Measurements from ENCODE around the gene POLR3K.

Gene POLR3K

GRCh38 chr16:77273-77806, 23.9 kb upstream of the POLR3K start:
- Histone ChIP-seq H3K27ac (peak overlapping the region; percentile 61), H3K4me3 (ENCODE audit: low read depth, low read length) (peak overlapping the region; percentile 53), H3K27me3 (ENCODE audit: insufficient read depth, low read depth, severe bottlenecking) (no peaks in the 10 kb centered on the region), H3K9me3 (ENCODE audit: severe bottlenecking) (no peaks in the 10 kb centered on the region), H3K36me3 (peaks cover 7% of the 10 kb centered on the region; the same call in 1 of the 2 replicates)
- DNase-seq = peak; percentile 59
- TF ChIP-seq, protein P1, sequence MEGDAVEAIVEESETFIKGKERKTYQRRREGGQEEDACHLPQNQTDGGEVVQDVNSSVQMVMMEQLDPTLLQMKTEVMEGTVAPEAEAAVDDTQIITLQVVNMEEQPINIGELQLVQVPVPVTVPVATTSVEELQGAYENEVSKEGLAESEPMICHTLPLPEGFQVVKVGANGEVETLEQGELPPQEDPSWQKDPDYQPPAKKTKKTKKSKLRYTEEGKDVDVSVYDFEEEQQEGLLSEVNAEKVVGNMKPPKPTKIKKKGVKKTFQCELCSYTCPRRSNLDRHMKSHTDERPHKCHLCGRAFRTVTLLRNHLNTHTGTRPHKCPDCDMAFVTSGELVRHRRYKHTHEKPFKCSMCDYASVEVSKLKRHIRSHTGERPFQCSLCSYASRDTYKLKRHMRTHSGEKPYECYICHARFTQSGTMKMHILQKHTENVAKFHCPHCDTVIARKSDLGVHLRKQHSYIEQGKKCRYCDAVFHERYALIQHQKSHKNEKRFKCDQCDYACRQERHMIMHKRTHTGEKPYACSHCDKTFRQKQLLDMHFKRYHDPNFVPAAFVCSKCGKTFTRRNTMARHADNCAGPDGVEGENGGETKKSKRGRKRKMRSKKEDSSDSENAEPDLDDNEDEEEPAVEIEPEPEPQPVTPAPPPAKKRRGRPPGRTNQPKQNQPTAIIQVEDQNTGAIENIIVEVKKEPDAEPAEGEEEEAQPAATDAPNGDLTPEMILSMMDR (IDR thresholded peaks at IDR 0.05; ENCODE audit: low read depth, low read length) = no peak

- Histone ChIP-seq H3K27me3 (ENCODE audit: insufficient read depth, low read depth, severe bottlenecking) (no peaks in the 10 kb centered on the region), H3K36me3 (peaks cover 7% of the 10 kb centered on the region; the same call in 1 of the 2 replicates), H3K27ac (peak overlapping the region; percentile 61), H3K4me3 (ENCODE audit: low read depth, low read length) (peak overlapping the region; percentile 53), H3K9me3 (ENCODE audit: severe bottlenecking) (no peaks in the 10 kb centered on the region)
- peak; percentile 67 for DNase-seq
- TF ChIP-seq, protein P1 (IDR thresholded peaks at IDR 0.05; ENCODE audit: low read depth, low read length) = no peak
Observed at GRCh38 chr16:76535-77272, 23.3 kb upstream of the POLR3K start.

DNA sequence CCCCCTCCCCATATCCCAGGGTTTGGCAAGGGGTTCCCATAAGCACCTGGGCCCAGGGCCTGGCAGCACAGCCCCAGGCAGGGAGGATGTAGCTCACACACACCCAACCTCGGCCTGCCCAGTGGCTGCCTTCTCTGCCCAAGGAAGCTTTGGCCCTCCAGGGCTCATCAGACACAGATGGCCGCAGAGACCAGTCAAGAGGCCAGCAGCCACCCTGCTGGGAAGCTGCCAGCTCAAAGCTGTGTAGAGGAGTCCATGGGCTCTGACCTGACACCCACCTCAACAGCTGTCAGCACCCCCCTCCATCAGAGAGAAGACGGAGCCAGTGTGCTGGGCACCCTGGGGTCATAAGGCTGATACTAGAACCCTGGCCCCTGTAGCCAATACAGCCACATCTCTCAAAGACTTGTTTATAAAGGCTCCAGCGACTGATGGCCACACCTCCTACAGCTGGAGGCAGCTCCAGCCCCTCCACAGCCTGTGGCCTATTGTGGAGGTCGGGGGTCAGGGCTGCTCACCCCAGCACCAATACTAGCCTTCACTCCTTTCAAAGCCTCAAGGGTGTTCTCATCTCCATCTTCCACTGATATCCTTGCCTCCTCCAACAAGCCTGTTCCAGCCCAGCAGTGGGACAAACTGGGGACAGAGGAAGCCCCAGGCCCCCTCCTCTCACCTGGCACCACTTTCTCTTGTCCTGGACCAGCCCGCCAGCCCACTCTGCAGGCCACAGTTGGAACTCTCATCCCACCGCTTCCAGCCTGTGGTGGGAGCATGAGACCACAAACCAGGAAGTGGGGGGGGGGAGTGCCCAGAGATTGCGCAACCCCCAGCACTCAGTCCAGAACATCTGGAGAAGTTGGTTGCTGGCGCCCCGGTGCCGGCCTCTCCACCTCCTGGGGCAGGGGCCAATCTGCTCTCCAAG, 22.4 kb upstream of the POLR3K start:
- Histone ChIP-seq H3K4me3 (ENCODE audit: low read depth, low read length) (no peak overlapping the region), H3K36me3 (peaks cover 7% of the 10 kb centered on the region; the same call in 1 of the 2 replicates), H3K27ac (peak overlapping the region; percentile 61; the same call in 1 of the 2 replicates), H3K27me3 (ENCODE audit: insufficient read depth, low read depth, severe bottlenecking) (no peaks in the 10 kb centered on the region), H3K9me3 (ENCODE audit: severe bottlenecking) (no peaks in the 10 kb centered on the region)
- peak; percentile 49 for DNase-seq
- TF ChIP-seq, protein P1 (IDR thresholded peaks at IDR 0.05; ENCODE audit: low read depth, low read length) = peak; percentile 16; the same call in 1 of the 2 replicates

GRCh38 chr16:74747-75334, 21.4 kb upstream of the POLR3K start:
- Histone ChIP-seq H3K27ac (no peak overlapping the region), H3K4me3 (ENCODE audit: low read depth, low read length) (no peak overlapping the region), H3K27me3 (ENCODE audit: insufficient read depth, low read depth, severe bottlenecking) (no peaks in the 10 kb centered on the region), H3K9me3 (ENCODE audit: severe bottlenecking) (no peaks in the 10 kb centered on the region), H3K36me3 (peaks cover 7% of the 10 kb centered on the region; the same call in 1 of the 2 replicates)
- DNase-seq = no peak
- TF ChIP-seq, protein P1 (IDR thresholded peaks at IDR 0.05; ENCODE audit: low read depth, low read length) = no peak

DNA sequence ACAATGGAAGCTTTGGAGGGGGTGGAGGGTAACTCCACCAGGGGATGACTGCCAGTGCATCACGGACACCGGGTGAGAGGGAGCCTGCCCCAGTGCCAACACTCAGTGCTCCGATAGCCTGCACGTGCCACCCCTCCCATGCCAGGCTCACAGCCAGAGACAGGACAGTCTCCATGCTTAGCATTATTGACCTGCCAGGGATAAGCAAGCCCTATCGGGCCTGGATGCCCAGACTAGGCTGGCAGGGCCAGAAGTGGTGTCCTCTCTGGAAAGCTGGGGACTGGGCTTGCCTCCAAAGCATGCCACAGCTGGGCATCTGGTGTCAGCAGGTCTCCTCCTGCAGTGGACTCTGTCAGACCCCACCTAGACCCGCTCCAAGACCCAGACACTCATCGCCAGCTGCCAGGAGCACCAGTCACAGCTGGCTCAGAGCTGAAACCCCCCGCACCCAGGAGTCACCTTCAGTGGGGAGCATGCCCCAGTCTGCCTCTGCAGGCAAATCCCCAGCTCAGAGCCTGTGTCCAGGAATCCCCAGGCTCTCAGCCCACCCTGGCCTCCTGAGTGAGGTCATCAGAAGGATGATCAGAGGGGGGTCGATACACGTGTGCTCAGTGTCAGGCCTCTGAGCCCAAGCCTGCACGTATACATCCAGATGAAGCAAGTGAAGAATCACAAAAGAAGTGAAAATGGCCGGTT, 20.8 kb upstream of the POLR3K start:
- no peak overlapping the region for H3K27ac ChIP-seq
- H3K27me3 ChIP-seq (ENCODE audit: insufficient read depth, low read depth, severe bottlenecking) = no peaks in the 10 kb centered on the region
- peak; percentile 37 for DNase-seq
- TF ChIP-seq, protein P1 (IDR thresholded peaks at IDR 0.05; ENCODE audit: low read depth, low read length) = no peak
- no peaks in the 10 kb centered on the region for H3K9me3 ChIP-seq (ENCODE audit: severe bottlenecking)
- no peak overlapping the region for H3K4me3 ChIP-seq (ENCODE audit: low read depth, low read length)
- 0 out of 2 replicates have a peak, but pooled peaks cover under 1% of the 10 kb centered on the region for H3K36me3 ChIP-seq

All from WERI-Rb-1 (cell line).